K562 treated with DMSO at 1 percent for 12 hours (cell line): ENCODE measurements around the gene BNIP1. TPM values are rescaled to one million over a fixed set of nuclear protein-coding genes. Genes with fewer than 3 reads are reported as not detected.

Experiments
- total RNA-seq: library from RNA; unstranded; fragments of 300-600 nt; gene quantifications from 2 replicates; pipeline ENCODE4 v1.2.3, GENCODE V29; 2022; ENCODE audit not compliant: insufficient read depth

The BNIP1 gene, protein sequence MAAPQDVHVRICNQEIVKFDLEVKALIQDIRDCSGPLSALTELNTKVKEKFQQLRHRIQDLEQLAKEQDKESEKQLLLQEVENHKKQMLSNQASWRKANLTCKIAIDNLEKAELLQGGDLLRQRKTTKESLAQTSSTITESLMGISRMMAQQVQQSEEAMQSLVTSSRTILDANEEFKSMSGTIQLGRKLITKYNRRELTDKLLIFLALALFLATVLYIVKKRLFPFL
- 9.8 and 12.9 TPM in 2 replicates for total RNA-seq

DNA sequence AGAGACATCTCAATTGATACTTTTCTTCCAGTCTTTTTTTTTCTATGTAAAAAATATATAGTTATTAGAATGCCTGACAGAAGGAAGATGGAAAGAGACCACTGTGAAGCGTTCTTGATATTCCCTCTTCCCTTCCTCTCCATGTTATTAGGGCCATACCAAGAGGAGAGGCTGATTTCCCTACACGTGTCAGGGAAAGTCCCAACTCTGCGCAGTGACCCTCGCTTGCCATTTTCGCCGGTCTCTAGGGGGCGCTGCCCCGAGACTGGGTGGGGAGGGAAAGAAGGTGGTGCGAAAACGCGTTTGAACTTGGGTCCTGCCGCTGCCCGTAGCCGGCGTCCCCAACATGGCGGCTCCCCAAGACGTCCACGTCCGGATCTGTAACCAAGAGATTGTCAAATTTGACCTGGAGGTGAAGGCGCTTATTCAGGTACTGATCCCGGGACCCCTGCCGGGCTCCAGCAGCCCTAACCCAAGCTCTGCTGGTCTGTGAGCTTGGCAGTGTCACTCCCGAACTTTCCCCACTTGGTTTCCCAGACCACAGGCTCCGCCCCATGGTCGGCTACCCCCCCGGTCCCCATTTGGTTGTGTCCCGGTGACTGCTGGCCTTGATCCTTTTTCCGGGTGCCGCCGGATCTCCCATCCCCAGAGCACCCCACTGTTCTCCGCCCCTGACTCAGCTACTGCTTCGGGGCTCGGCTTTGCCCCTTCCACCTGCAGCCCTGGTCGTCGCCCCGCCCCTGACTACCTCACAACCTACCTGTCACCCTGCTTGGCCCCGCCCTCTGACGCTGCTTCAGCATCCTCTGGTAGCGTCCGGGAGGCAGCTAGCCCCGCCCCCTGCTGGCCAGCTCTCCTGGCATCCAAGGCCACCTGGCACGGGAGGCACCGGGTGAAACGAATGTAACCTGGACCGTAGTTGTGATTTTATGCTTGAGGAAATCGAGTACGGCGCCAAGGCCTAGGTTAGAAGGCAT, at the start of gene BNIP1:
BNIP1 (plus strand) TSS at position 332 of the 977 bp plus-strand sequence; CDS start at position 347, 15 bp downstream.

Other genes with a start within 250 kb of the BNIP1 start
- gene RPL26L1, start 185.1 kb upstream of the BNIP1 start, total RNA-seq, result 72.9 and 83.8 TPM in 2 replicates
- 139 and 150 TPM in 2 replicates for gene ATP6V0E1, start 160.8 kb upstream of the BNIP1 start, total RNA-seq
- gene CREBRF, start 88.2 kb upstream of the BNIP1 start, total RNA-seq, result 1.2 and 6.2 TPM in 2 replicates
- not detected in 2 replicates for gene NKX2-5, start 90.7 kb downstream of the BNIP1 start, total RNA-seq
- gene STC2, start 183.9 kb downstream of the BNIP1 start, total RNA-seq, result 7.1 and 22.7 TPM in 2 replicates